ENCODE data around the gene KLHL10.
"Not testable (repeated sequence)": the region's sequence is repeated elsewhere in the genome, so short reads cannot be mapped to it uniquely, and the experiment has no call there.

The KLHL10 gene

DNA sequence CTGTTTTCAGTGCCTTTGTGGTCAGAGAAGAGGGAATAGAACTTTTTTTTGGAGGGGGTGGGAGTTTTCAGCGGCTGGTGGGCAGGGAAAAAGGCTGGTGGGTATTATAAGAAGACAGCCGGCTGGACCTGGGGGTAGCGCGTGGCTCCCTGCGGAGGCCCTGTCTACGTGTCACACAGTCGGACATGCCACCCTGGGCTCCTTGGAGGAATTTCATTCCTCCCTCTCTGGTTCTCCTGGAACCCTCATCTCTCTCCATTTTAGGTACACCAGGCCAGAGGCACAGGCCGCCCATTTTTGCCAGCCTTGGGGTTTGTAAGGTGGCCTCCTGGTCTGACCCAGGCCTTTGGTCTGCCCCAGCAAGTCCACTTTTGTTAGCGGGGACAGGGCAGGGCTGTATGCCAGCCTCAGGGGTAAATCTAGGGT is 23.9 kb upstream of the KLHL10 start:
- no peak for DNase-seq

GRCh38 chr17:41814195-41814594 is 23.4 kb upstream of the KLHL10 start:
- no peak for DNase-seq

DNA sequence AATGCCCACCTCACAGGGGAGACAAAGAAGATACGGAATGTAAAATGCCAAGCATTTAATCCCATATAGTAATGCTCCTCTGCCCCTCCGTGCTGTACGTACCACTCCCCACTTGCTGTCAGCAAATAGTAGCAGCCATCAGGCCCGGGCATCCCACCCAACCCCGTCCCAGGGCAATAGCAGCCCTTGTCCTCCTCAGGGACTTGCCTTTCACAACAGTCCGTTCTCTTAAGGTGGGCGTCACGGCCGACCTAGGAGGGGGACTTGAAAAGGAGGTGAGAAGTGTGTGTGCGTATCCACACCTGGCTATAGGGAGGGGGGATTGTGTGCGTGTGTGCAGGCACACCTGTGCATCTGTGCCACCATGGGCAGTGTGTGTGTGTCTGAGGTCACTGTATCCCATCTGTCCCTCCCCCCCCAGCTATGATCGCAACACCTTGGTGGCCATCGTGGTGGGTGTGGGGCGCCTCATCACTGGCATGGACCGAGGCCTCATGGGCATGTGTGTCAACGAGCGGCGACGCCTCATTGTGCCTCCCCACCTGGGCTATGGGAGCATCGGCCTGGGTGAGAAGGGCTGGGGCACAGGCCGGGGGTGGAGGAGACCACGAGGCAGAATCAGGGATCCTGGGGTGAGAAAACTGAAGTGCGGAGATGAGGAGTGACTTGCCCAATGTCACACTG is 20.8 kb upstream of the KLHL10 start:
- no peak for DNase-seq

GRCh38 chr17:41818024-41818423 is 19.6 kb upstream of the KLHL10 start:
- no peak for DNase-seq

GRCh38 chr17:41821776-41822175 is 15.8 kb upstream of the KLHL10 start:
- DNase-seq, result no peak

GRCh38 chr17:41822216-41823140 is 15.1 kb upstream of the KLHL10 start:
- DNase-seq, result no peak

DNA sequence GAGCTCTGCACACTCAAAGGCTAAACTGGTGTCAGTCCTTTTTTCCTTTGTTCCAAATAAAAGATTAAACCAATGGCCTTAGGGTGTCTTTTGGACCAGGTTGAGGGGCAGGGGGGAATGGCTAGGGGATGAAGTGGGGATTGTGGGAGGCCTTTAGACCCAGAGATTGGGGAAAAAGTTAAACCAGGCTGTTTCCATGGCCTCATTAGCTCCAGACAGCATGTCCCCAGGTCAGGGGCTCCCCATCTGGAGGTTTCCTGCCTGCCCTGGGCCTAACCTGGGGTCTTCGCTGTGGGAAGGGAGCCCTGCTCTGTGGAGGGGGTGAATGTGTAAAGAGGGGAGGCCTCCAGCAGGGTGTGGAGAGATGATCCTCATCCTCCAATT is 14.5 kb upstream of the KLHL10 start:
- no peak for DNase-seq

- no peak for DNase-seq
Observed at GRCh38 chr17:41823580-41823979, 14.0 kb upstream of the KLHL10 start.

DNA sequence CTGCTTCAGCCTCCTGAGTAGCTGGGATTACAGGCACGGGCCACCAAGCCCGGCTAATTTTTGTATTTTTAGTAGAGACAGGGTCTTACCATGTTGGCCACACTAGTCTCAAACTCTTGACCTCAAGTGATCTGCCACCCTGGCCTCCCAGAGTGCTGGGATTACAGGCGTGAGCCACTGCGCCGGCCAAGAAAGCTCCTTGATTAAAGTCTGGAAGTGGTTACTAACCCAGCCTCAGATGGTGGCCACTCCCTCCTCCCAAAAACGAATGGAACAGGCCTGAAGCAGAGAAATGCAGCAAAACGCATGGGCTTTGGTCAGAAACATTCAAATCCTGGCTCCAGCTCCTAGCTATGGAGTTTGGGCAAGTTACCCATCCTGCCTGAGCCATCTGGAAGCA is 13.5 kb upstream of the KLHL10 start:
- DNase-seq, result no peak

- DNase-seq, result no peak
Observed at GRCh38 chr17:41825175-41825845, 12.3 kb upstream of the KLHL10 start.

DNA sequence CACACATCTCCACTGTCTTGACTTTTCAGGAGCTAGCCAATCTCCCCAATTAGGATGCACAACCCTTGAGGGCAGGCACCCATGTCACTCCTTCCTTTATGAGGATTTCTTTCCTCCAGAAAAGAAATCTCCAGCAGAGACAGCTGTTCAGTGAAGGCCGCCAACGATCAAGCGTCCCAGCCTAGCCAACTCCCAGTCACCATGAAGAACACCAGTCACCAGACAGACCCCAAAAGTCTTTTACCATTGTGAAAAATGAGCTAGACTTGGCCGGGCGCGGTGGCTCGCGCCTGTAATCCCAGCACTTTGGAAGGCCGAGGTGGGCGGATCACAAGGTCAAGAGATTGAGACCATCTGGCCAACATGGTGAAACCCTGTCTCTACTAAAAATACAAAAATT is 7.7 kb upstream of the KLHL10 start:
- DNase-seq, result not testable (repeated sequence)

DNA sequence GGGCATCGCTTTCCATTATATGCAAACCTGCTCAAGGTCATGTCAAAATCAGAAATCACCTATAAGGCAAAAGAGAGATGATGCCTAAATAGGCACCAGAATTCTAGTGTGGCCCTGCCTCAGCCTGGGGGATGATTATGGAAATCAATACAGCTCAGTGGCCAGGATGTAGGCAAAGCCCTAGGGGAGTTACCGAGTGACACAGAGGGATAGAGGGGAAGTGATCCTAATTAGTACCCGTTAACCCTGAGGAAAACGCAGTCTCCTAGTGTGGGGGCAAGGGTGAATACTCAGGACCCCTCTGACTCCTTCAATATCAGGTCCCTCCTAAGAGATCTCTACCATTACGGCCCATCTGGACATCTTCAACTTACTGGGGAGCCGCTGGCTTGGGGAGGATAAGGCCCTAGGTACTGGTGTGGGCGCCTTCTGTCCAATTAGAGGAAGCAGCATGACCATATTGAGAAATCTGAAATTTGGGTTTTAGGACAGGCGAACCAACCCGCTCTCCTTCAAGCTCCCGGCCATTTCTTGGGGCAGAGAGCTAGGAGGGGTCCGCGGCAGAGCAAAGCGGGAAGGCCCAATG is 2.3 kb upstream of the KLHL10 start:
- DNase-seq, result no peak

DNA sequence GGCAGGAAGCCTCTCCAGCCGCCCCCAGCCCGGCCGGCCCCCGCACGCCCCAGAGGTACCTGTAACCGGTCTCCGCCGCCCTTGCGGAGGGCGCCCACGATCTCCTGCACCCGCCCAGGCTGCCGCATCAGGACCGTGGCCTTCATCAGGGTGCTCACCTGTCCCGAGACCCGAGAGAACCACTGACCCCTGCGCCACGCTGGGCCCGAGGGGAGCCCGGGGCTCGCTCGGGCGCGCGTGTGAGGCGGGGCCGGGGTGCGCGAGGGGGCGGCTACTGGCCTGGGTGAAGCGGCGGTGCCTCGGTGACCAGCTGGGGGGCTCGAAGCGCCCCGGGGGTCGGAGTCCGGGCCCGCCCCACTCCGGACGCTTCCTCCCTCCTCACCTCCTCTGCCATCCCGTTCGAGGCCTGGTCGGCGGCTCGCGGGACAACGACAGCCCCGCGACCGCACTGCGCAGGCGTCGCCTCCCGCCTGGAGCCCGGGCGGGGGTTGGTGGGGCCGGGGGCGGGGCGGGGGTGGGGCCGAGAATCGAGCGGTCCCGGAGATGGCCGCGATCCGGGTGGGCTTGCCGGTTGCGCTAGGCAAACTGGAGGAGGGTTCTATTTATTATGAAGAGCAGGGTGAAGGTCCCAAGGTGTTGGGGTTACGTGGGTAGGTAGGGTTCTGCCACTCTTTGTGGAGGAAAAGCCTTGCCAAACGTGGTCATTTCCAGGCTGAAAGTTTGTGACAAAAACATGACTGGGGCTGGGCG is 1.6 kb upstream of the KLHL10 start, which contains the start of gene NT5C3B:
NT5C3B (minus strand) TSS at position 433 of the 750 bp plus-strand sequence; CDS start at position 394, 39 bp downstream.
- DNase-seq, result peak; percentile 42

GRCh38 chr17:41836550-41837196 is 952 bp upstream of the KLHL10 start:
- no peak for DNase-seq

GRCh38 chr17:41839448-41839847 is 1.8 kb downstream of the KLHL10 start:
- not testable (repeated sequence) for DNase-seq

DNA sequence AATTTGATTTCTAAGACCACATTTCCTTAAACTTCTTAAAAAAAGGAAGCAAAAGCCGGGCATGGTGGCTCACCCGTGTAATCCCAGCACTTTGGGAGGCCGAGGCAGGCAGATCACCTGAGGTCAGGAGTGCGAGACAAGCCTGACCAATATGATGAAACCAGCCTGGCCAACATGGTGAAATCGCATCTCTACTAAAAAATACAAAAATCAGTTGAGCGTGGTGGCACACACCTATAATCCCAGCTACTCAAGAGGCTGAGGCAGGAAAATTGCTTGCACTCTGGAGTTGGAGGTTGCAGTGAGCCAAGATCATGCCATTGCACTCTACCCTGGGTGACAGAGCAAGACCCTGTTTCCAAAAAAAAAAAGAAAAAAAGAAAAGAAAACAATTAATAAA is 3.2 kb downstream of the KLHL10 start:
- not testable (repeated sequence) for DNase-seq

DNA sequence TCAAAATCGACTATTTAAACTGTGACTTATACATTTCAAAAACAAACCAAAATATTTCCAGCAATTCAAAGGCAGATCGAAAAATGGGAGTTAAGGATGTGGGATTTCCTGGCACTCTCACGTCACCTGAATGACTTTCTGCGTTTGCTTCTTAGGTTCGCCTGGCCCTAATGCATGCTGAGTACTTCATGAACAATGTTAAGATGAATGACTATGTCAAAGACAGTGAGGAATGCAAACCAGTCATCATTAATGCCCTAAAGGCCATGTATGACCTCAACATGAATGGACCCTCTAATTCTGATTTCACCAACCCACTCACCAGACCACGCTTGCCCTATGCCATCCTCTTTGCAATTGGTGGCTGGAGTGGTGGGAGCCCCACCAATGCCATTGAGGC is 7.3 kb downstream of the KLHL10 start:
- no peak for DNase-seq

DNA sequence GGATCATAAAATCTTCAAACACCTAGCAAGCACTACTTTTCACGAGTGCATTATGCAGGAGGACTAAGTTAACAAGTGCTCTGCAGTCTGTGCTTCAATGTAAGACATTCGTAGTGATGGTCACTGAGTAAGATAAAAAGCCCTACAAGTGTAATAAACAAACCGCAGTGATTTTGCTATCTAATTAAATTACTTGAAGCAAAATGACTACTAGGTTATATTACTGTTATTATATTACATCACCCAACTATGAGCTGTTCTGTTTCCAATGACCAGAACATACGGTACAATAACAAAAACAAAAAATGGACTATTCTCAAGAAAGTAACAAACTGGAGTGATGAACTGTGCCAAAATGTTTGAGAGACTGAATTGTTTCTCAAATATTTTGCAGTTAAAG is 11.2 kb downstream of the KLHL10 start:
- no peak for DNase-seq

DNA sequence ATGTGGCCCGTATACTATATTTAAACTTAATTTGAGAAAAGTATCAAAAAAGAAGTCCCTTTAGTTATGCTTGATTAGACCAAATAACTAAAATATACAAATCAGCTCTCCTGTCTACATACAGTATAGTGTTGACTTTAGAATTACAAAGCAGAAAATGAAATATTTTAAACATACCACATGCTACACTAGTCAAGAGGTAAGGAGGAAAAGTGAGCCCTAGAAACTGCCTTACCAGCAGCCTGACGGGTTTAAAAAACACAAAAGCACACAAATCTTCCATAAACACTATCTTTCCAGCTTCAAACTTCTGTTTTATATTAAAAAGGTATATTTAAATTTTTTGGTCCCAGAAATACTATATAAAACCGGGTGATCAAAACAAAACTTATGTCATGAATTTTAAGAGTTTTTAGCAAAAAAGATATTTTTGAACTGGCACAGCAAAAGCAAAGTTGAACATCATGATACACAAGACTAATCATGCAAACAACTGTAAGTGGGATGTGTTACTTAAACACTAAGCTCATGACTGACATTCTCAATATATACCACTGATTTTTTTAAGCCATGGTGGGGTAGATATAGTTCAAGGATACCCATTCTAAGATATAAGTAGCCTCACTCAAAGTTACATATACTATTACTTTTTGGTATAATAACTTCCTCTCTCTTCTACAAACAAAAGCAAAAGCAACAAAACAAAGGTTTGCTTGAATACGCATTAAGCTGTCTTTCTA is 11.8 kb downstream of the KLHL10 start:
- DNase-seq, result no peak

DNA sequence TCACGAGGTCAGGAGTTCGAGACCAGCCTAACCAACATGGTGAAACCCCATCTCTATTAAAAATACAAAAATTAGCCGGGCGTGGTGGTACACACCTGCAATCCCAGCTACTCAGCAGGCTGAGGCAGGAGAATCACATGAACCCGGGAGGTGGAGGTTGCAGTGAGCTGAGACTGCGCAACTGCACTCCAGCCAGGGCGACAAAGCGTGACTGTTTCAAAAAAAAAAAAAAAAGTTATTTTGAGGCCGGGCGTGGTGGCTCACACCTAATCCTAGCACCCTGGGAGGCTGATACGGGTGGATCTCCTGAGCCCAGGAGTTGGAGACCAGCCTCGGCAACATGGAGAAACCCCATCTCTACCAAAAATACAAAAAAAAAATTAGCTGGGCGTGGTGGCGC is 13.8 kb downstream of the KLHL10 start:
- DNase-seq, result not testable (repeated sequence)
